MM.1S (cell line): ENCODE data around the gene ZNF35.
A peak's percentile ranks its signal among the peaks of the same experiment; 100 is the strongest.

ENCODE experiments used
- DNase-seq: peaks from one replicate; pipeline ENCODE4 v3.0.0-alpha.2; 2015
- H2AFZ ChIP-seq: fragments of 300-600 bp; sonication (generic); 2 replicates; pipeline ENCODE4 v1.6.0; 2016; ENCODE audit warnings: antibody characterized with exemption, low read length
- H3F3A ChIP-seq: fragments of 300-600 bp; sonication (generic); 2 replicates; pipeline ENCODE4 v1.6.1; 2016; ENCODE audit warnings: mild to moderate bottlenecking, antibody characterized with exemption, low read length, moderate library complexity, mixed read lengths; ENCODE audit not compliant: insufficient read depth
- H3K27ac ChIP-seq: fragments of 300-600 bp; sonication (generic); 2 replicates; pipeline ENCODE4 v1.5.1; 2016; ENCODE audit warnings: mild to moderate bottlenecking, low read length
- H3K27me3 ChIP-seq: fragments of 300-600 bp; sonication (generic); replicated peaks from 2 replicates; pipeline ENCODE4 v1.6.0; 2016; ENCODE audit warnings: low read length; ENCODE audit not compliant: insufficient read depth
- H3K36me3 ChIP-seq: fragments of 300-600 bp; sonication (generic); replicated peaks from 2 replicates; pipeline ENCODE4 v1.6.1; 2016; ENCODE audit warnings: mild to moderate bottlenecking, low read length, mixed read lengths; ENCODE audit not compliant: insufficient read depth
- H3K4me1 ChIP-seq: fragments of 300-600 bp; sonication (generic); 2 replicates; pipeline ENCODE4 v1.6.1; 2016; ENCODE audit warnings: low read length, mixed read lengths
- H3K4me2 ChIP-seq: fragments of 300-600 bp; sonication (generic); 2 replicates; pipeline ENCODE4 v1.6.0; 2016; ENCODE audit warnings: low read depth, low read length
- H3K4me3 ChIP-seq: fragments of 300-600 bp; sonication (generic); 2 replicates; pipeline ENCODE4 v1.5.1; 2016; ENCODE audit warnings: low read length, mixed read lengths
- H3K79me2 ChIP-seq: fragments of 300-600 bp; sonication (generic); 2 replicates; pipeline ENCODE4 v1.6.1; 2016; ENCODE audit warnings: mixed run types, low read length, mixed read lengths
- H3K9ac ChIP-seq: fragments of 300-600 bp; sonication (generic); 2 replicates; pipeline ENCODE4 v1.6.1; 2016; ENCODE audit warnings: low read length, mixed read lengths
- H3K9me2 ChIP-seq: fragments of 300-600 bp; sonication (generic); replicated peaks from 2 replicates; pipeline ENCODE4 v1.6.1; 2016; ENCODE audit warnings: mild to moderate bottlenecking, low read length, mixed read lengths; ENCODE audit not compliant: insufficient read depth
- H3K9me3 ChIP-seq: fragments of 300-600 bp; sonication (generic); replicated peaks from 2 replicates; pipeline ENCODE4 v1.6.1; 2016; ENCODE audit warnings: mild to moderate bottlenecking, low read length, mixed read lengths; ENCODE audit not compliant: insufficient read depth
- H4K20me1 ChIP-seq: fragments of 300-600 bp; sonication (generic); 2 replicates; pipeline ENCODE4 v1.6.1; 2016; ENCODE audit warnings: mild to moderate bottlenecking, low read length, moderate library complexity, mixed read lengths; ENCODE audit not compliant: insufficient read depth
- EZH2 ChIP-seq: fragments of 300-600 bp; sonication (generic); optimal IDR thresholded peaks from 2 replicates; pipeline ENCODE3; 2017; ENCODE audit warnings: low read depth, mild to moderate bottlenecking, antibody characterized with exemption, low read length, mixed read lengths
- EZH2phosphoT487 ChIP-seq: fragments of 300-600 bp; sonication (generic); IDR thresholded peaks from 2 replicates; pipeline ENCODE4 v1.6.1; 2018; ENCODE audit warnings: antibody characterized with exemption, low read length
- TF ChIP-seq, protein P1 (sequence below): fragments of 300-600 bp; sonication (generic); IDR thresholded peaks from 2 replicates; pipeline ENCODE4 v1.5.1; 2016; ENCODE audit warnings: antibody characterized with exemption, low read length, mixed read lengths

The ZNF35 gene

DNA sequence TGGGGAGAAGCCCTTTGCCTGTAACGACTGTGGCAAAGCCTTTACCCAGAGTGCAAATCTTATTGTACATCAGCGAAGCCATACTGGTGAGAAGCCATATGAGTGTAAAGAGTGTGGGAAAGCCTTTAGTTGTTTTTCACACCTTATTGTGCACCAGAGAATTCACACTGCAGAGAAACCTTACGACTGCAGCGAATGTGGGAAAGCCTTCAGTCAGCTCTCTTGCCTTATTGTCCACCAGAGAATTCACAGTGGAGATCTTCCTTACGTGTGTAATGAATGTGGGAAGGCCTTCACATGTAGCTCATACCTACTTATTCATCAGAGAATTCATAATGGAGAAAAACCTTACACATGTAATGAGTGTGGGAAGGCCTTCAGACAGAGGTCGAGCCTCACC, 10.9 kb downstream of the ZNF35 start:
- Histone ChIP-seq H3K9me2 (no peaks in the 10 kb centered on the region), H3K27ac (no peak overlapping the region), H3K27me3 (no peaks in the 10 kb centered on the region), H2AFZ (no peak overlapping the region), H4K20me1 (no peaks in the 10 kb centered on the region), H3K4me1 (no peaks in the 10 kb centered on the region), H3K36me3 (0 out of 2 replicates have a peak, but pooled peaks cover 11% of the 10 kb centered on the region), H3K9me3 (no peaks in the 10 kb centered on the region), H3K79me2 (no peaks in the 10 kb centered on the region), H3K4me2 (no peak overlapping the region), H3F3A (no peaks in the 10 kb centered on the region), H3K9ac (no peak overlapping the region), H3K4me3 (no peak overlapping the region)
- no peak for DNase-seq
- TF ChIP-seq EZH2phosphoT487 (no peak), EZH2 (no peak)
- TF ChIP-seq, protein P1, sequence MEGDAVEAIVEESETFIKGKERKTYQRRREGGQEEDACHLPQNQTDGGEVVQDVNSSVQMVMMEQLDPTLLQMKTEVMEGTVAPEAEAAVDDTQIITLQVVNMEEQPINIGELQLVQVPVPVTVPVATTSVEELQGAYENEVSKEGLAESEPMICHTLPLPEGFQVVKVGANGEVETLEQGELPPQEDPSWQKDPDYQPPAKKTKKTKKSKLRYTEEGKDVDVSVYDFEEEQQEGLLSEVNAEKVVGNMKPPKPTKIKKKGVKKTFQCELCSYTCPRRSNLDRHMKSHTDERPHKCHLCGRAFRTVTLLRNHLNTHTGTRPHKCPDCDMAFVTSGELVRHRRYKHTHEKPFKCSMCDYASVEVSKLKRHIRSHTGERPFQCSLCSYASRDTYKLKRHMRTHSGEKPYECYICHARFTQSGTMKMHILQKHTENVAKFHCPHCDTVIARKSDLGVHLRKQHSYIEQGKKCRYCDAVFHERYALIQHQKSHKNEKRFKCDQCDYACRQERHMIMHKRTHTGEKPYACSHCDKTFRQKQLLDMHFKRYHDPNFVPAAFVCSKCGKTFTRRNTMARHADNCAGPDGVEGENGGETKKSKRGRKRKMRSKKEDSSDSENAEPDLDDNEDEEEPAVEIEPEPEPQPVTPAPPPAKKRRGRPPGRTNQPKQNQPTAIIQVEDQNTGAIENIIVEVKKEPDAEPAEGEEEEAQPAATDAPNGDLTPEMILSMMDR, result no peak

DNA sequence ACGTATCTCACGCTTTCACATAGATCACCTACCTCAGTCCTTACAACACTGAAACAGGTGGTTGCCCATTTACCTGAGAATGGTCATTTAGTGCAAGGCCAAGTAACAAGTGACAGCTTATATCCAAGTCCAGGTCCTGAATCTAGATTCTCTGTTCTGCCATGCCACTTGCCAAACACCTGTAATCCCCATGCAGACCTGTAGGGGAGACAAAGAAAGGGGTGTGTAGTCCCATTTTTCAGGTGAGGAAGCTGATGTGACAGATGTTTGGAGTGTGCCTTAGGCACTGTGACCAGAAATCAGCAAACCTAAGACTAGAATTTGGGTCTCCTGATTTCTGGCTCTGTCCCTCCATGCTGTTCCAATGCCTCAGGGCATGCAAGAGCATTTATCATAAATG, 12.7 kb downstream of the ZNF35 start:
- Histone ChIP-seq H3K4me3 (no peak overlapping the region), H3K4me2 (no peak overlapping the region), H3K9ac (no peak overlapping the region), H2AFZ (no peak overlapping the region), H3K36me3 (0 out of 2 replicates have a peak, but pooled peaks cover 11% of the 10 kb centered on the region), H3K27me3 (no peaks in the 10 kb centered on the region), H3K79me2 (no peaks in the 10 kb centered on the region), H3F3A (no peaks in the 10 kb centered on the region), H4K20me1 (no peaks in the 10 kb centered on the region), H3K27ac (no peak overlapping the region), H3K9me2 (no peaks in the 10 kb centered on the region), H3K4me1 (no peaks in the 10 kb centered on the region), H3K9me3 (no peaks in the 10 kb centered on the region)
- TF ChIP-seq EZH2, result no peak
- TF ChIP-seq, protein P1, result peak; percentile 43
- DNase-seq, result no peak

DNA sequence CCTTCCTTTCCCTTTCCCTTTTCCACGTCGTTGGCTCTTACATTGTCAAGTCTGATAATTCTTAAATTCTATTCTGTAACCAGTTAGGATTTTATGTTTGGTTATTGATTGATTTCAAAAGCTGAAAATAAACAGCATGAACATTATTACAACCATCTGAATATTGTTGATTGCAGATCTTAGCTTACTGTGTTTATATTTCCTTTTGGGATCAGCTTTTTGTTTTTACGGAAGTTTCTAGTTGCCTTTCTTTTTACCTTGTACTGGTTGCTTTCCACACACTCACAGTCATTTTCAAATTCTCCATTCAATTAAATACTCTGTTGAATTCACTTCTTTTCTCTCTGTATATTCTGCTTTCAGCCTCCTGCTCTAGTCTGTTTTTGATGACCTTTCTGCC, 16.6 kb downstream of the ZNF35 start:
- H3K9me2 ChIP-seq, result no peaks in the 10 kb centered on the region
- H3F3A ChIP-seq, result no peaks in the 10 kb centered on the region
- H3K79me2 ChIP-seq, result no peaks in the 10 kb centered on the region
- no peak overlapping the region for H3K9ac ChIP-seq
- no peak overlapping the region for H2AFZ ChIP-seq
- H3K4me2 ChIP-seq, result no peak overlapping the region
- DNase-seq, result no peak
- no peaks in the 10 kb centered on the region for H4K20me1 ChIP-seq
- no peak overlapping the region for H3K27ac ChIP-seq
- 0 out of 2 replicates have a peak, but pooled peaks cover 3% of the 10 kb centered on the region for H3K36me3 ChIP-seq
- TF ChIP-seq, protein P1, result no peak
- TF ChIP-seq EZH2phosphoT487 (no peak), EZH2 (no peak)
- H3K4me1 ChIP-seq, result no peaks in the 10 kb centered on the region
- no peaks in the 10 kb centered on the region for H3K9me3 ChIP-seq
- H3K4me3 ChIP-seq, result no peak overlapping the region
- no peaks in the 10 kb centered on the region for H3K27me3 ChIP-seq
